HG03060 (cell line): ENCODE data around the gene ZNF597.
"Not testable (repeated sequence)": the region's sequence is repeated elsewhere in the genome, so short reads cannot be mapped to it uniquely, and the experiment has no call there.

ENCODE experiments used
- ATAC-seq: cut with Tn5 transposase; IDR thresholded peaks from one replicate; pipeline ENCODE4 v1.9.1; 2021; ENCODE audit warnings: low read depth, moderate number of reproducible peaks; ENCODE audit not compliant: unreplicated experiment

The ZNF597 gene

GRCh38 chr16:3475604-3476375 is 32.5 kb upstream of the ZNF597 start:
- no peak for ATAC-seq

- not testable (repeated sequence) for ATAC-seq
Observed at GRCh38 chr16:3474870-3475269, 31.6 kb upstream of the ZNF597 start.

- ATAC-seq, result no peak
Observed at GRCh38 chr16:3474136-3474779, 31.0 kb upstream of the ZNF597 start.

GRCh38 chr16:3473596-3473943 is 30.3 kb upstream of the ZNF597 start:
- ATAC-seq, result not testable (repeated sequence)

- ATAC-seq, result no peak
Observed at GRCh38 chr16:3472878-3473595, 29.7 kb upstream of the ZNF597 start.

- no peak for ATAC-seq
Observed at GRCh38 chr16:3471518-3472176, 28.3 kb upstream of the ZNF597 start.

GRCh38 chr16:3470723-3471122 is 27.4 kb upstream of the ZNF597 start:
- ATAC-seq, result no peak

- no peak for ATAC-seq
Observed at GRCh38 chr16:3469736-3470135, 26.4 kb upstream of the ZNF597 start.

GRCh38 chr16:3468501-3468900 is 25.2 kb upstream of the ZNF597 start:
- no peak for ATAC-seq

GRCh38 chr16:3467921-3468320 is 24.6 kb upstream of the ZNF597 start:
- ATAC-seq, result no peak

GRCh38 chr16:3467182-3467581 is 23.9 kb upstream of the ZNF597 start:
- ATAC-seq, result no peak

GRCh38 chr16:3465911-3466584 is 22.7 kb upstream of the ZNF597 start:
- no peak for ATAC-seq

- no peak for ATAC-seq
Observed at GRCh38 chr16:3465301-3465700, 22.0 kb upstream of the ZNF597 start.

- ATAC-seq, result no peak
Observed at GRCh38 chr16:3461151-3461550, 17.8 kb upstream of the ZNF597 start.

- no peak for ATAC-seq
Observed at GRCh38 chr16:3460585-3460984, 17.3 kb upstream of the ZNF597 start.

GRCh38 chr16:3460121-3460520 is 16.8 kb upstream of the ZNF597 start:
- ATAC-seq, result no peak

GRCh38 chr16:3459401-3460090 is 16.2 kb upstream of the ZNF597 start:
- no peak for ATAC-seq

- no peak for ATAC-seq
Observed at GRCh38 chr16:3458852-3459361, 15.6 kb upstream of the ZNF597 start.

- no peak for ATAC-seq
Observed at GRCh38 chr16:3458278-3458851, 15.1 kb upstream of the ZNF597 start.
